ENCODE results near the gene HLA-DQA1.
"Not testable (repeated sequence)": the region's sequence is repeated elsewhere in the genome, so short reads cannot be mapped to it uniquely, and the experiment has no call there.

HLA-DQA1 gene

DNA sequence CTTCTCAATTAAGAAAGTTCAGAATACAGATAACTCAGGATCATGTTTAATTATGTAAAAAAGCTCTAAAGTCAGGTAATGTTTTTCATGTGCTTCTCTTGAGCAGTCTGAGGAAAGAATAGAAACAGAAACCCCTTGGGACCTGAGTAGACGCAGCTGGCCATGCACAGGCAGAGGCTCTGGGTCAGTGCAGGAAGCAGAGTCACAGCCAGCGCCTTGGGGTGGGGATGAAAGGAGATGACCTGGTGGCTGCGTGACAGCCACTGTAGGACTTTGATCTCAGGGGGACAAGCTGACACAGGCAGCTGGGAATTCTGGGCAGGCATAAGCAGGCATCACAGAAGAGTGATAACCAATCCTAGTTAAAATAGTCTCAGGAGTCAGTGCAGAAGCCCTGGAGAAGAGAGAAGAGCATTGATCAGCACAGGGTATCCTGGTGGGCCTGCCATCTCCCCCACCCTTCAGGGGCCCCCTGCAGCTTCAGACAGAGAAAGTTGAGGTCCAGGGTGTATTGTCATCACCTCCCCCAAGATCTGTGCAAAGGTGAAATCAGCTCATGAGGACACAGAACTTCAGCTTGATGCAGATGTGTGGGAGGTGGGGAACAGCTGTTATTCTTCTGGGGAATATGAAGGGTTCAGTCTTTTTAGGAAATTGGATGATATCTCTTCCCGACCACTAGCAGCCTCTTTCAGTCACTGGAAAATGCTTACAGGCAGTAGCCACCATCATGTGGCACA is 22.8 kb downstream of the HLA-DQA1 start:
- no peak for DNase-seq (ENCODE audit: low read depth)

DNA sequence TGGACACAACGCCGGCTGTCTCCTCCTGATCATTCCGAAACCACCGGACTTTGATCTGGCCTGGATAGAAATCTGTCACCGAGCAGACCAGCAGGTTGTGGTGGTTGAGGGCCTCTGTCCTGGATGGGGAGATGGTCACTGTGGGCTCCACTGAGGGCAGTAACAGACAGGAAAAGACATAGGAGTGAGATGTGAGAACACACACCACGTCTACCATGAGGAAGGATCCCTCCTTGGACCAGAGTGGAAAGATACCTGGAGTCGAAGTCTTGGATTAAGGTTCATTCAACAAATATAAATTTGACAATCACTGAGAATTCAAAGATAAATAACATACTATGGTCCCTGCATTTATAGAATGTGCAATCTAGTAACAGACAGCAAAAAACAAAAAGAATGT is 24.9 kb downstream of the HLA-DQA1 start:
- DNase-seq (ENCODE audit: low read depth), result no peak

GRCh38 chr6:32662836-32663235 is 25.6 kb downstream of the HLA-DQA1 start:
- no peak for DNase-seq (ENCODE audit: low read depth)

GRCh38 chr6:32664354-32664753 is 27.1 kb downstream of the HLA-DQA1 start:
- DNase-seq (ENCODE audit: low read depth), result no peak

GRCh38 chr6:32664827-32665362 is 27.7 kb downstream of the HLA-DQA1 start:
- DNase-seq (ENCODE audit: low read depth), result no peak

GRCh38 chr6:32665661-32666060 is 28.5 kb downstream of the HLA-DQA1 start:
- no peak for DNase-seq (ENCODE audit: low read depth)

DNA sequence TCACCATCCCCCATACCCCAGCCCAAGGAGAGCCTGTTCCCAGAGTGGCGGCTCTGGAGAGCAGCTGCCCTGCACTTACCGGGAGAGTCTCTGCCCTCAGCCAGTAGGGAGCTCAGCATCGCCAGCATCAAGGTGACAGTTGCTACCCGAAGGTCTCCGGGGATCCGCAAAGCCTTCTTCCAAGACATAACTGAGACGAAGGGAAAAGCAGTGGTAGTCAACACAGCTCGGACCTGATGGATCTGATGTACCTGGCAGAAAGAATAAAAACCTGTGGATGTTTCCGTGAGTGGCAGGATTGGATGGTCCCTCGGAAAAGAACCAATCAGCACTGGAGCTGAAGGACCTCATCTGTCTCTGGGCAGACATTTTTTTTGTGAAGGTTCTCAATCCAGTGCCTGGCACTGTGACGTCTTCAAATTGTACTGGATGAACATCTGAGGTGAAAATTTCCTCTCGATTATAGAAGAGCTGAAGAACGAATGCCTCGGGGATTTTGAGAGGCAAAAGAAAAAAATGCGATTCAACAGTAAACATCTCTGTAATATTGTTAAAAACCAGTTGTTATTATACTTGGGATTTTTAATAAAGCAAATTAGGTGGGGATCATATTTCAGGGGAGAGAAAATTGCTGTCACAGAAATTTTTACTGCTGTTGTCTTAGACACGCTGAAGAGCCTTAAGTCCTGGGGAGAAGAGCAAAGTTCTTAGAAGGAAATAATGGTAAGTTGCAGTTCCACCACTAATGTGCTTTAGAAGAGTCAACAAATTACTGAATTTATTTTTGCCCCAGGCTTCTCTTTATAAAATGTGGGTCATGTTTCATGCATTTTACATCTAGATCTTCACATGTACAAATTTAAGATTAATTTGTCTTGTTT is 29.5 kb downstream of the HLA-DQA1 start, which contains the start of gene HLA-DQB1:
HLA-DQB1 (minus strand) TSS at position 238 of the 881 bp plus-strand sequence; CDS start at position 188, 50 bp downstream.
- DNase-seq (ENCODE audit: low read depth), result no peak

DNA sequence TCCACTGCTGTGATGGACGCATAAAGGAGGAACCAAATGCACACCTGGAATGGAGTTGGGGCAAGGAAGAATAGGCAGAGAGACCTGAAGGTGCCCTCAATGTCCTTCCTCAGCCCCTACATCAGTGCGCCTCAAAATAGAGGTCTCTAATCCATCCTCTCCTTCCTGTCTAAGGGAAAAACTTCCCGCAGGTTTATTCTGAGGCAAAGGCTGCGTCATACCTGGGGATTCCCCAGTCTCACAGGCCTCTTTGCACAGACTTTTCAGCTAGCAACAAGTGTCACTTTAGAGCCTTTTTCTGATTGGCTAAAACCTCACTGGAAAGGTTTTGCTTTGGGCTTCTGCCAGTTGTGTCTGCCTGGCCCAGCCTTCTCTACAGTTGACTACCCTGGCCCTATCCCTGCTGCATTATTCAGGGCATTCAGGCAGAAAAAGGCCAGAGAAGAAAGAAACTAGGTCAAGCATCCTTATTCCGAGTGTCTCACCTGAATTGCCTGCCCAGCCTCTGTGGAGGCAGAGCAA is 31.1 kb downstream of the HLA-DQA1 start:
- no peak for DNase-seq (ENCODE audit: low read depth)

DNA sequence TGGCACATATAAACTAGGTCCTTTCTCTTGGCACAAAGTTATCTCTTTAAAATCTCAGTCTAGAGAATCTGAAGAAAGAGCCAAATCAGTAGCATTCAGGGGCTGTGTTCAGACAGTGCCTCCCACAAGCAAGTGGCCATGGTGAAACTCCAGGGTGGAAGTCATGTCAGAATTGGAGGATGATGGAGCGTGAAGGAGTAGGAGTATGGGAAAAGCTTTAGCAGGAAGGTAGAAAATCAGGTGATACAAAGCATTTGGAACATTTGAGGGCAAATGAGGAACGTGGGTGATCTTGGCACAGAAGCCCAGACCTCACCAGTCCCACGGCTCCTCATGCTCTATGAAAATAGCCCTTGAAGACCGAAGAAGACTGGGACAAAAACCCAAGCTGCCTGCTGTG is 32.0 kb downstream of the HLA-DQA1 start:
- DNase-seq (ENCODE audit: low read depth), result no peak

DNA sequence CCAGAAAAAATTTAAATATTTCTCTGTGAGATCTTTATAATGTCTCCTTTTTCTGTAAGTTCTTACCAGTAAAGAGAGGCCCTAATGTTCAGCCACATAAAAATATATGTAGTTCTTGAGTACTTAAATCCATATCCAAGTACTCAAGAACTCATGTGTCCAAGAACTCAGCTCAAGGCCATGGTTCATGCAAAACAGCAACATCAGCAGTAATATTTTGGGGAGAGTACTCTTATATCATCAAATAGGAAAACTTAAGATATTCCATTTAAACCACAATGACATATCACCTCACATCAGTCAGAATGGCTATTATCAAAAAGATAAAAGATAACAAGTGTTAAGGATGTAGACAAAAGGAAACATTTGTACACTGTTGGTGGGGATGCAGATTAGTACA is 32.7 kb downstream of the HLA-DQA1 start:
- DNase-seq (ENCODE audit: low read depth), result no peak

- DNase-seq (ENCODE audit: low read depth), result not testable (repeated sequence)
These were observed 34.7 kb downstream of the HLA-DQA1 start for GRCh38 chr6:32671908-32672307.

GRCh38 chr6:32674123-32674522 is 36.9 kb downstream of the HLA-DQA1 start:
- not testable (repeated sequence) for DNase-seq (ENCODE audit: low read depth)

DNA sequence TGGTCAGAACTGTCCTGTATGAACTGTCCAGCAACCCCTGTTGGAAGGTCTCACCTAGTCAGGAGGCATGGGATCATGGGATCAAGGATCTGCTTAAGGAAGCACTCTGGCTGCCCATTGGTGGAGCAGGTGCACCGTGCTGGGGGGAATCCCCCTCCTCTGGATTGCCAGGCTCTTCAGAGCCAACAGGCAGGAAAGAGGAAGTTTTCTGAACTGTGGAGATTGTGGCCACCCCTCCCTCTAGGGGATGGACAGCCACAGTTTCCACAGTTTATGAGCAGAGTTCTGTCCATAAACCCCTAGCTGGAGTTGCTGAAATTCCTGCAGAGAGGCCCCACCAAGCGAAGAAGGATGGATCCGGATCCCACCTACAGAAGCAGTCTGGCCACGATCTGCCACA is 42.3 kb downstream of the HLA-DQA1 start:
- no peak for DNase-seq (ENCODE audit: low read depth)

DNA sequence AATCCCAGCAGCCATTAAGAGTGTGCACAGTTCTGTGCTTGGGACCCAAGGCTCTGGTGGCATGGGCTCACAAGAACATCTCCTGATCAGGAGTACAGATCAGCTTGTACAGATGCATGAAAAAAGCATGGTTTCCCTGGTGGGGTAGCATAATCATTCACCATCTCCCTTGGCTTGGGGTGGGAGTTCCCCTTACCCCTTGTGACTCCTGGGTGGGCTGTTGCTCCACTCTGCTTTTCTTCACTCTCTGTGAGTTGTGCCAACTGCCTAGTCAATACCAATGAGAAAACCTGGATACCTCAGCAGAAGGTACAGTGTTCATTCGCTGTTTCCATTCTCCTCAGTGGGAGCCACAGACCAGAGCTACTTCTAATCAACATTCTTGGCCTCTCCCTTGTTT is 42.8 kb downstream of the HLA-DQA1 start:
- DNase-seq (ENCODE audit: low read depth), result no peak

- no peak for DNase-seq (ENCODE audit: low read depth)
These were observed 47.0 kb downstream of the HLA-DQA1 start for GRCh38 chr6:32684246-32684645.

- no peak for DNase-seq (ENCODE audit: low read depth)
These were observed 48.4 kb downstream of the HLA-DQA1 start for GRCh38 chr6:32685603-32686002.

GRCh38 chr6:32689531-32690501 is 52.6 kb downstream of the HLA-DQA1 start:
- DNase-seq (ENCODE audit: low read depth), result no peak

DNA sequence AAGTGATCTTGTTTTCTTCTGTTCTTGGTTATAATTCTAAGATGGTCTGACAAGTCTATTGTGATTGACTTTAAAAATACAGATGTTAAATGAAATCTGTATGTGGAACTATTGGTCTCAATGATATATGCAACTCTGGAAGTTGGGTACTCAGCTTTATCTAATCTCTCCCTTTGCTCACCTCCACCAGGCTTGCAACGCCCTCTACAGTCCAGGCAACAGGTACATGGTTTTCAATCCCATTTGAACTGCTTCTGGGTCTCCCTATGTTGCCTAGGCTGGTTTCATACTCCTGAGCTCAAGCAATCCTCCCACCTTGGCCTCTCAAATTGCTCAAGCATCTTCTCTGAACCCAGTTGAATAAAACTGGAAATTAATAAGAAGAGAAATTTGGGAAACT is 54.8 kb downstream of the HLA-DQA1 start:
- no peak for DNase-seq (ENCODE audit: low read depth)
